ENCODE results near the gene PDE4D. TPM values are rescaled to one million over a fixed set of nuclear protein-coding genes. Genes with fewer than 3 reads are reported as not detected.

Gene PDE4D
- total RNA-seq, 4 donors from 2014 or later, result 14.7 to 36.3 (median 24.7) TPM

- no peaks in the 10 kb centered on the region for H3K4me1 ChIP-seq
- no peaks in the 10 kb centered on the region for H3K36me3 ChIP-seq
- no peak overlapping the region for H3K27ac ChIP-seq
- no peaks in the 10 kb centered on the region for H3K9me3 ChIP-seq
- no peak overlapping the region for H3K4me3 ChIP-seq (replicated peaks in 1 of 3)
- TF ChIP-seq POLR2A (IDR thresholded peaks at IDR 0.05) (no peak), CTCF (IDR thresholded peaks at IDR 0.05) (no peak)
- H3K27me3 ChIP-seq, result no peaks in the 10 kb centered on the region
- no peak for DNase-seq
- 82 to 87% methylated on average over 1 of the region's 1 CpG for WGBS, 2 donors
- intact Hi-C loops (cut with DNase I), result no loop called here
Observed at GRCh38 chr5:59640411-59640810, 253.1 kb downstream of the PDE4D start.

GRCh38 chr5:59637884-59638580 lies 255.5 kb downstream of the PDE4D start:
- intact Hi-C loops (cut with DNase I), result no loop called here
- no peaks in the 10 kb centered on the region for H3K36me3 ChIP-seq
- TF ChIP-seq CTCF (IDR thresholded peaks at IDR 0.05) (no peak), POLR2A (IDR thresholded peaks at IDR 0.05) (no peak)
- H3K4me3 ChIP-seq (replicated peaks in 1 of 3), result no peak overlapping the region
- no peaks in the 10 kb centered on the region for H3K27me3 ChIP-seq
- no peak overlapping the region for H3K27ac ChIP-seq
- DNase-seq, result no peak
- H3K9me3 ChIP-seq, result no peaks in the 10 kb centered on the region
- 85% methylated on average over 4 of the region's 4 CpGs for WGBS, 2 donors
- no peaks in the 10 kb centered on the region for H3K4me1 ChIP-seq

- DNase-seq, result no peak
- Histone ChIP-seq H3K4me3 (replicated peaks in 1 of 3) (no peak overlapping the region), H3K36me3 (no peaks in the 10 kb centered on the region), H3K4me1 (no peaks in the 10 kb centered on the region), H3K27me3 (no peaks in the 10 kb centered on the region), H3K9me3 (no peaks in the 10 kb centered on the region), H3K27ac (no peak overlapping the region)
- intact Hi-C loops (cut with DNase I), result no loop called here
- TF ChIP-seq POLR2A (IDR thresholded peaks at IDR 0.05) (no peak), CTCF (IDR thresholded peaks at IDR 0.05) (no peak)
- 89 to 90% methylated on average over 4 of the region's 4 CpGs for WGBS, 2 donors
Observed at GRCh38 chr5:59629561-59629960, 264.0 kb downstream of the PDE4D start.

GRCh38 chr5:59628062-59628828 lies 265.3 kb downstream of the PDE4D start:
- Histone ChIP-seq H3K4me1 (no peaks in the 10 kb centered on the region), H3K27me3 (no peaks in the 10 kb centered on the region), H3K36me3 (no peaks in the 10 kb centered on the region), H3K9me3 (no peaks in the 10 kb centered on the region), H3K27ac (no peak overlapping the region), H3K4me3 (replicated peaks in 1 of 3) (no peak overlapping the region)
- WGBS, 2 donors, result 82 to 83% methylated on average over 2 of the region's 2 CpGs
- TF ChIP-seq CTCF (IDR thresholded peaks at IDR 0.05) (no peak), POLR2A (IDR thresholded peaks at IDR 0.05) (no peak)
- DNase-seq, result no peak
- intact Hi-C loops (cut with DNase I), result no loop called here

- Histone ChIP-seq H3K36me3 (no peaks in the 10 kb centered on the region), H3K27me3 (no peaks in the 10 kb centered on the region), H3K4me3 (replicated peaks in 1 of 3) (no peak overlapping the region), H3K4me1 (no peaks in the 10 kb centered on the region), H3K27ac (no peak overlapping the region), H3K9me3 (no peaks in the 10 kb centered on the region)
- 81 to 83% methylated on average over 2 of the region's 2 CpGs for WGBS, 2 donors
- DNase-seq, result no peak
- no peak for TF ChIP-seq CTCF (IDR thresholded peaks at IDR 0.05)
- TF ChIP-seq POLR2A (IDR thresholded peaks at IDR 0.05), result no peak
- intact Hi-C loops (cut with DNase I), result no loop called here
Observed at GRCh38 chr5:59624898-59625297, 268.6 kb downstream of the PDE4D start.
